H1 (cell line): ENCODE measurements around the gene ARHGAP18. TPM values are rescaled to one million over a fixed set of nuclear protein-coding genes. Genes with fewer than 3 reads are reported as not detected.

Experiments used
- RFX5 ChIP-seq: IDR thresholded peaks from 2 replicates; pipeline ENCODE4 v1.6.1; 2011; ENCODE audit warnings: low read depth, low read length, improper control_type of control experiment, borderline replicate concordance
- polyA plus RNA-seq, 7 experiments: library from polyadenylated mRNA; depleted of rRNA in 3 of 7; stranded (reverse) in 5 of 7; unstranded in 2 of 7; fragments of >200 nt in 5 of 7; fragments of 200-250 nt in 2 of 7; gene quantifications; 1 replicate in 5 of 7; 2 replicates in 1 of 7; 4 replicates in 1 of 7; pipeline versions ENCODE4 v1.2.1 to v1.2.3, GENCODE V29; 2011 to 2013; ENCODE audit warnings: missing spikeins in 2 of 7, mixed read lengths in 2 of 7
- total RNA-seq: library from RNA; stranded (reverse); fragmentation: NEBNext Ultra II Directional; extraction: Animal tissue kit (Norgen Biotek cat#: 25700); gene quantifications from 2 replicates; pipeline ENCODE4 v1.2.1, GENCODE V29; 2021

Gene ARHGAP18
- total and polyA plus RNA-seq, 2 of the 8 experiments (the other 6 are each of a cell fraction or from before 2014, with no cell fraction given): 0.83 to 4.5 TPM

DNA sequence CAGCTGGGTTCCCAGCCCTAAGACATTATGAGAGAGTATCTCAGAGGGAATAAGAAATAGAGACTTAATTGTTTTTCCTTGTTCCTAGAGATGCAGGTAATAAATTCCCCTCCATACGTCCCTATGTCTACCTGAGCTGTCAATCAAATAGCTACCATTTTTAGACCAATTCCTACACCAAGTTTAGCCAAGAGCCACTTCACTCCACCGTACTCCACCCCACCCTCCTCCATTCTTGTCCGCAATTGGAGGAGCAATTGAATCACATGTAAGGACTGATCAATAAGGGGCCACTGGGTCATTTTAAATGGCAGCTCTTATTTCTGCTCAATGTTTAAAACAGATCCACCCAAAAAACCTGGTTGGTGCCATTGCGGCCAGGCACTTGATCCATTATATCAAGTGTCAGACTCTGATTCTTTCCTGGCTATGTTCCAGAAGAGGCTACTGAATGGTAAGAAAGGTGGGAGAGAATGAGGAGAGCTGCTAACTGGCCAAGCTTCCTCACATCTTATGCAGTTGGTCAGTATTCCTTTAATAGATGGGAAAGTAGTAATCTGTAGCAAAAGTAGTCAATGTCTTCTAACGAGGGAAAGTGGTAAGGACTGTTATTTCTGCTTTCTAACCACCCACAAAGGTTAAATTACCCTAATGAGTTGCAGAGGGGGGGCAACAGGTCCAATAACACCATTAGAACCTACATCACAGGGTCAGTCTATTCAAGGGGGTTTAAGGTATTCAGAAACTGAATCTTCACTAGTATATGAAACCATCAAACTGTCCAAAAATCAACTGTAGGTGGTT lies 34.1 kb downstream of the ARHGAP18 start (continued):
- no peak for TF ChIP-seq RFX5
- TF ChIP-seq, all 59 proteins: peak for 0
